NT2/D1 (cell line): Measurements from ENCODE around the gene MGAT4B.

Experiments used
- DNase-seq: peaks from one replicate; pipeline ENCODE4 v3.0.0-alpha.2; 2011; ENCODE audit warnings: low read depth, low spot score
- H3K27me3 ChIP-seq: 2 replicates; pipeline ENCODE4 v1.6.0; 2011; ENCODE audit warnings: mild to moderate bottlenecking; ENCODE audit not compliant: insufficient read length, insufficient read depth
- H3K36me3 ChIP-seq: 2 replicates; pipeline ENCODE4 v1.6.1; 2011; ENCODE audit warnings: mild to moderate bottlenecking, low read length, mixed read lengths; ENCODE audit not compliant: insufficient read depth, insufficient read length
- H3K4me1 ChIP-seq: 2 replicates; pipeline ENCODE4 v1.5.1; 2011; ENCODE audit not compliant: insufficient read depth, insufficient read length
- H3K4me3 ChIP-seq: 2 replicates; pipeline ENCODE4 v1.5.1; 2011; ENCODE audit warnings: low read depth; ENCODE audit not compliant: insufficient read length
- H3K9ac ChIP-seq: 2 replicates; pipeline ENCODE4 v1.6.0; 2011; ENCODE audit warnings: low read depth; ENCODE audit not compliant: insufficient read length
- H3K9me3 ChIP-seq: 2 replicates; pipeline ENCODE4 v1.5.1; 2011; ENCODE audit warnings: mild to moderate bottlenecking, low read length; ENCODE audit not compliant: insufficient read depth
- SUZ12 ChIP-seq: IDR thresholded peaks from 2 replicates; pipeline ENCODE4 v1.6.1; 2011; ENCODE audit not compliant: insufficient read length, insufficient read depth; ENCODE audit errors: extremely low read depth
- YY1 ChIP-seq: IDR thresholded peaks from 2 replicates; pipeline ENCODE4 v1.6.1; 2011; ENCODE audit not compliant: insufficient read length, insufficient read depth
- ZNF274 ChIP-seq: IDR thresholded peaks from 2 replicates; pipeline ENCODE4 v1.6.1; 2011; ENCODE audit warnings: mild to moderate bottlenecking, low read depth, low read length

Gene MGAT4B

GRCh38 chr5:179823937-179824744 is 17.5 kb upstream of the MGAT4B start:
- peaks cover 61% of the 10 kb centered on the region for H3K36me3 ChIP-seq
- no peak overlapping the region for H3K4me3 ChIP-seq
- H3K9me3 ChIP-seq, result no peaks in the 10 kb centered on the region
- DNase-seq, result no peak
- TF ChIP-seq SUZ12, result no peak
- TF ChIP-seq YY1, result no peak
- no peak for TF ChIP-seq ZNF274
- no peak overlapping the region for H3K9ac ChIP-seq
- no peaks in the 10 kb centered on the region for H3K27me3 ChIP-seq
- peaks cover 27% of the 10 kb centered on the region for H3K4me1 ChIP-seq

- TF ChIP-seq SUZ12 (no peak), YY1 (no peak), ZNF274 (no peak)
- Histone ChIP-seq H3K9me3 (no peaks in the 10 kb centered on the region), H3K27me3 (no peaks in the 10 kb centered on the region), H3K4me1 (peaks cover 29% of the 10 kb centered on the region), H3K36me3 (peaks cover 46% of the 10 kb centered on the region), H3K9ac (peak overlapping the region; percentile 57), H3K4me3 (peak overlapping the region; percentile 82)
- DNase-seq, result no peak
These were observed 15.9 kb upstream of the MGAT4B start for GRCh38 chr5:179822444-179822990.

DNA sequence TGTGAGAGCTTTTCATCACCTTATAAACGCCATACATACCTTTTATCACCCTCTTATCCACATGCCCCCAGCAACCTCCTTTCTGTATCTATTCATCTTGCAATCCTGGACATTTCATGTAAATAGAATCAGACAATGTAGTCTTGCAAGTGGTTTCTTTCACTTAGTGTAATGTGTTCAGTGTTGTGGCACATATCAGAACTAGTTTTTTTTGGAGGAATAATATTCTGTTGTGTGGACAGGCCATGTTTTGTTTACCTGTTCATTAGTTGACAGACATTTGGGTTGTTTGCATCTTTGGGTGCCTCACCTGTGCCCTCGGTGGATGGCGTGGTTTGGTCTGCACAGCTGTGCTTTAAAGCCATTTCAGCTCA is 15.4 kb upstream of the MGAT4B start:
- H3K9ac ChIP-seq, result peak overlapping the region; percentile 57
- TF ChIP-seq SUZ12 (no peak), ZNF274 (no peak), YY1 (no peak)
- DNase-seq, result no peak
- H3K9me3 ChIP-seq, result no peaks in the 10 kb centered on the region
- H3K27me3 ChIP-seq, result no peaks in the 10 kb centered on the region
- peaks cover 45% of the 10 kb centered on the region for H3K36me3 ChIP-seq
- peak overlapping the region; percentile 82 for H3K4me3 ChIP-seq
- H3K4me1 ChIP-seq, result peaks cover 29% of the 10 kb centered on the region

DNA sequence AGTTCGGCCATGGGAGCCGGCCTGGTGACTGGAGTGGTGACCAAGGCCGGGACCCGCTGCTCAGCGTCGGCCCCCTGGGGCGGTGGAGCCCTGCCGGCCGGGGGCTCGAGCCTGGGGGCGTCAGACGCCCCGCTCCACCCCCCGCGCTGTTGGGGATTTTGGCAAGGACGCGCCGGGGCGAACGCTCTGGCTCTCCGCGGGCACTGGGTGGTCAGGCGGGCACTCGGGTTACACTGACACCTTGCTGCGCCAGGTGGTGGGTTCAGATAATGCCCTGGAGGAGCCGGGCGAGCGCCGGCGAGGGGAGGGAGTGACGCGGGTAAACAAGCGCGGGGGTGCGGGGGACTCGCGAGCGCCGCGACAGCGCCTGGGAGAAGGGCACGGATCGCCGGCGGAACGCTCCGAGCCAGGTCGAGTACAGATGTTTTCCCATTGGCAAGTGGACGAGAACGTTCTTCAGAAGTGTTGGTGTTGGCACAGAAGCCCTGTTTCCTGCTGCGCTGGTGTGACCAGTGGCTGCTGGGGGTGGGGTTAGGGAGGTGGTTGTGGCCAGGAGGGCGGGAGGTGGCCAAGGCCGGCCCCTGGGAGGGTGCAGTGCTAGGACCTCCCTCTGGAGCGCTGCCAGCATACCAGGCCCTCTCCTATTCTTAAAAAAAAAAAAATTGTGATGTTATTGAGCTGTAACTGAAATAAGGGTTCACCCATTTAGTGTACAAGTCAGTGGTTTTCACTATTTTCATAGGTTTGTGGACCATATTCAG is 14.8 kb upstream of the MGAT4B start:
- peak overlapping the region; percentile 82 for H3K4me3 ChIP-seq
- TF ChIP-seq YY1 (no peak), ZNF274 (no peak), SUZ12 (no peak)
- peaks cover 40% of the 10 kb centered on the region for H3K36me3 ChIP-seq
- no peaks in the 10 kb centered on the region for H3K9me3 ChIP-seq
- no peaks in the 10 kb centered on the region for H3K27me3 ChIP-seq
- peak overlapping the region; percentile 95 for H3K9ac ChIP-seq
- DNase-seq, result no peak
- H3K4me1 ChIP-seq, result peaks cover 29% of the 10 kb centered on the region

DNA sequence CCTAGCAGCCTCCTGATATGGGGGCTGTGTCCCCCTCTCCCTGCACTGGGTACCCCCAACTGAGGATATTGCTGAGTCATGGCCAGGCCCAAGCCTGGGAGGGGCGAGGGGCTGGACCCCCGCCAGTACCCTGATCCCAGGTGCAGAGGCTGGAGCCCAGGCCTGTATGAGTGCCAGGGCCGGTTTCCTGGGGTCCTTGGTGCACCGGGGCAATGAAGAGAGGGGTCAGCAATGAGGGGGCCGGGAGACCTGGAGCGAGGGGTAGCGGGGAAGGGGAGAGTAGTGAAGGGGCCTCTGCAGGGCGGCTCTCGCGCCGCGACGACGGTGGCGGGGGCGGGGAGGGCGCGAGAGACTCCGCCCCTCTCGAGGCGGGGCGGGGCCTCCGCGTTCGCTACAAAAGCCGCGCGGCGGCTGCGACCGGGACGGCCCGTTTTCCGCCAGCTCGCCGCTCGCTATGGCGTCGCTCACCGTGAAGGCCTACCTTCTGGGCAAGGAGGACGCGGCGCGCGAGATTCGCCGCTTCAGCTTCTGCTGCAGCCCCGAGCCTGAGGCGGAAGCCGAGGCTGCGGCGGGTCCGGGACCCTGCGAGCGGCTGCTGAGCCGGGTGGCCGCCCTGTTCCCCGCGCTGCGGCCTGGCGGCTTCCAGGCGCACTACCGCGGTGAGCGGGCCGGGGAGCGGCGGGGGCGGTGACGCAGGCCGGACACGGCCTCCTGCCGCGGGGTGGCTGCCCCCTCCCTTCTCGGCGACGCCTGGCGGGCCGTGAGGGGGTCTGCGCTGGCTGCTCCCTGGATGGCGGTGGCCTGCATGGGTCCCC is 14.0 kb upstream of the MGAT4B start, which contains the start of gene SQSTM1:
SQSTM1 (plus strand) TSS at position 423 of the 815 bp plus-strand sequence; CDS start at position 455, 32 bp downstream.
- TF ChIP-seq SUZ12 (no peak), ZNF274 (no peak), YY1 (no peak)
- Histone ChIP-seq H3K27me3 (no peaks in the 10 kb centered on the region), H3K9me3 (no peaks in the 10 kb centered on the region), H3K4me1 (peaks cover 26% of the 10 kb centered on the region), H3K4me3 (peak within 1 kb of the TSS; percentile 82), H3K36me3 (peaks cover 38% of the 10 kb centered on the region), H3K9ac (peak within 1 kb of the TSS; percentile 95)
- no peak for DNase-seq

DNA sequence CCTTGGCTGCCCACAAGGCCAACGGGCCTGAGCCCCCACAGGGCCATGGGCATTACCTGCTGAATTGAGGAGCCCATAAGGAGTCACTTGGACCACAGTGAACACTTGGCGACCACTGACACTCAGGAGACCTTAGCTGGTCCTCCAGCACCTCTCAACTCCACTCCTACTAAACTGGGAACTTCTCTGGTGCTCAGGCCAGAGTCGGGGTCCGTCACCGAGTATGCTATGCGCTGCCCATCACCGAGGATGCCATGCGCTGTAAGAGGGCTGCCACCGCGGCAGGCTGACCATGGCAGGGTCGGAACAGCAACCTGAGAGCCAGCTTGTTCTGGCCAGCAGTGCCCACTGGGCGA is 13.4 kb upstream of the MGAT4B start:
- Histone ChIP-seq H3K9me3 (no peaks in the 10 kb centered on the region), H3K9ac (peak overlapping the region; percentile 14), H3K4me1 (peaks cover 24% of the 10 kb centered on the region), H3K36me3 (peaks cover 37% of the 10 kb centered on the region), H3K27me3 (no peaks in the 10 kb centered on the region), H3K4me3 (peak overlapping the region; percentile 82)
- DNase-seq, result no peak
- TF ChIP-seq ZNF274 (no peak), YY1 (no peak), SUZ12 (no peak)
